Measurements from ENCODE around the gene PCDHA1.

PCDHA1 gene

DNA sequence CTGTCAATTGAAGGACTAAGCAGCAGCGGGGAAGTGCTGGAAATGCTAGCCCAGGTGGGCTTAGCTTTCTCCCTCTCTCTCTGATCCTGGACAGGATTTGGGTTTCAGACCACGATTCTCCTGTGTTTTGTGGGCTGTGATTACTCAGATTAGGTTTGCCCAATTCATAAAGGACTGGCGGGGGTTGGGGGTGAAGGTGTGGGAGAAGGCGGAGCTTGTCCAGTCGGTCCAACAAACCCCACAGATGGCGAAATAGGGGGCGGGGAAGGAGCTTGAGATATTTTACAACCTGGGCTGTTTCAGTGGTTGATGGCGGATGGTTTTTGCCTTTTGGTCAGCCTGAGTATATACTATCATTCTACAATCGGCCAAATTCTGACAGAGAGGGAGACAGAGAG is 215.5 kb downstream of the PCDHA1 start:
- no peak for DNase-seq (ENCODE audit: extremely low read depth, insufficient read length)
- TF ChIP-seq CTCF (IDR thresholded peaks at IDR 0.05; ENCODE audit: insufficient read depth, low read length, poor library complexity, severe bottlenecking): no peak
- H3K36me3 ChIP-seq (ENCODE audit: control insufficient read depth, insufficient read depth, low read length): no peaks in the 10 kb centered on the region
- H3K27me3 ChIP-seq (replicated peaks; ENCODE audit: control insufficient read depth, insufficient read depth, low read length): no peaks in the 10 kb centered on the region
- no peak overlapping the region for H3K4me3 ChIP-seq (replicated peaks; ENCODE audit: low read depth, low read length)

- Histone ChIP-seq H3K36me3 (ENCODE audit: control insufficient read depth, insufficient read depth, low read length) (no peaks in the 10 kb centered on the region), H3K4me3 (replicated peaks; ENCODE audit: low read depth, low read length) (no peak overlapping the region), H3K27me3 (replicated peaks; ENCODE audit: control insufficient read depth, insufficient read depth, low read length) (no peaks in the 10 kb centered on the region)
- TF ChIP-seq CTCF (IDR thresholded peaks at IDR 0.05; ENCODE audit: insufficient read depth, low read length, poor library complexity, severe bottlenecking): no peak
- no peak for DNase-seq (ENCODE audit: extremely low read depth, insufficient read length)
These were observed 216.1 kb downstream of the PCDHA1 start for GRCh38 chr5:141001844-141002604.

DNA sequence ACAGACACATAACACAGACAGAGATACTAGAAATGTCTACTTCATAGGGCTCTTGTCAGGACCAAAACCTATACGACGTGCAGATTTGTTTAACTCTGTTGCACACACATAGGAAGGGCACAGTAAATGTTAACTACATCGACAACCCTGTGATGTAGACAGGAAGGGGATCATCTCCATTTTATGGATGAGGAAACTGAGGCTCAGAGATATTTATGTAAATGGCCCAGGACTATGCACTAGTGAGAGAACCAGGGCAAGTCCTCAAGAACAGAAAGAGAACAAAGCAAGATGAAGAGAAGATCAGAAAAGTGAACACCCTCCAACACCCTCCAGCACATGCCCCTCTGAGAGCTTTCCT is 216.6 kb downstream of the PCDHA1 start:
- Histone ChIP-seq H3K36me3 (ENCODE audit: control insufficient read depth, insufficient read depth, low read length) (no peaks in the 10 kb centered on the region), H3K27me3 (replicated peaks; ENCODE audit: control insufficient read depth, insufficient read depth, low read length) (no peaks in the 10 kb centered on the region), H3K4me3 (replicated peaks; ENCODE audit: low read depth, low read length) (no peak overlapping the region)
- TF ChIP-seq CTCF (IDR thresholded peaks at IDR 0.05; ENCODE audit: insufficient read depth, low read length, poor library complexity, severe bottlenecking): no peak
- DNase-seq (ENCODE audit: extremely low read depth, insufficient read length): no peak

DNA sequence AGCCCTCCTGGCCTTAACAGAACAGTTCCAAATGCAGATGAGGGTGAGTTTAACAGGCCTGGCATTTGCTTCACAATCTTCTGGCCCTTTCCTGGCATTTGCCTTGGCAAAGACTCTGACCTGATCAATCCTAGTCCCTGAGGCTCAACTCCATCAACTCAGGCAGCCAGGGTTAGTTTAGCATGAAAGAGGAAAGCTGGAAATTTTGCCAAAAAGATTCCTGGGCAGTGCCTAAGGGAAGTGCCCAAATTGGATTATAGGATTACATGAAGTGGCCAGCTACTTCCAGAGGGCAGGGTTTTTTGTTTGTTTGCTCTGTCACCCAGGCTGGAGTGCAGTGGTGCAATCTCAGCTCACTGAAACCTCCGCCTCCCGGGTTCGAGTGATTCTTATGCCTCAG is 217.1 kb downstream of the PCDHA1 start:
- no peaks in the 10 kb centered on the region for H3K27me3 ChIP-seq (replicated peaks; ENCODE audit: control insufficient read depth, insufficient read depth, low read length)
- H3K36me3 ChIP-seq (ENCODE audit: control insufficient read depth, insufficient read depth, low read length): no peaks in the 10 kb centered on the region
- no peak overlapping the region for H3K4me3 ChIP-seq (replicated peaks; ENCODE audit: low read depth, low read length)
- no peak for TF ChIP-seq CTCF (IDR thresholded peaks at IDR 0.05; ENCODE audit: insufficient read depth, low read length, poor library complexity, severe bottlenecking)
- DNase-seq (ENCODE audit: extremely low read depth, insufficient read length): no peak

- no peak for DNase-seq (ENCODE audit: extremely low read depth, insufficient read length)
- no peak for TF ChIP-seq CTCF (IDR thresholded peaks at IDR 0.05; ENCODE audit: insufficient read depth, low read length, poor library complexity, severe bottlenecking)
These were observed 218.1 kb downstream of the PCDHA1 start for GRCh38 chr5:141003791-141004611.

More at GRCh38 chr5:141003791-141004611, 218.1 kb downstream of the PCDHA1 start:
- Histone ChIP-seq H3K4me3 (replicated peaks; ENCODE audit: low read depth, low read length) (no peak overlapping the region), H3K27me3 (replicated peaks; ENCODE audit: control insufficient read depth, insufficient read depth, low read length) (no peaks in the 10 kb centered on the region), H3K36me3 (ENCODE audit: control insufficient read depth, insufficient read depth, low read length) (no peaks in the 10 kb centered on the region)

Data from GM06990 (cell line).